ENCODE measurements around the gene FBN1. TPM values are rescaled to one million over a fixed set of nuclear protein-coding genes. Genes with fewer than 3 reads are reported as not detected.

Gene FBN1
- total and polyA plus RNA-seq, 8 donors, result 4.7 to 384 (median 42.6) TPM

GRCh38 chr15:48596415-48596814 lies 49.1 kb downstream of the FBN1 start:
- no peak for TF ChIP-seq POLR2A (IDR thresholded peaks at IDR 0.05)
- TF ChIP-seq POLR2AphosphoS5 (IDR thresholded peaks at IDR 0.05), result no peak
- no peak for TF ChIP-seq CTCF (IDR thresholded peaks at IDR 0.05)
- TF ChIP-seq EP300 (IDR thresholded peaks at IDR 0.05), result no peak
- 66 to 77% (median 74%) methylated on average over 4 of the region's 4 CpGs for WGBS, 5 donors
- H3K27me3 ChIP-seq, result no peaks in the 10 kb centered on the region
- H3K4me1 ChIP-seq, result peaks cover 0 to 10% (median 0%) of the 10 kb centered on the region in 4 donors
- no peak overlapping the region for H3K27ac ChIP-seq
- DNase-seq, result no peak
- no peak overlapping the region for H3K4me3 ChIP-seq
- peaks cover 0 to 20% (median 6%) of the 10 kb centered on the region in 4 donors for H3K36me3 ChIP-seq
- no peaks in the 10 kb centered on the region for H3K9me3 ChIP-seq
- intact Hi-C loops (cut with DNase I; ENCODE audit: low total_unique reads), result no loop called here

- H3K36me3 ChIP-seq, result peaks cover 0 to 20% (median 6%) of the 10 kb centered on the region in 4 donors
- H3K4me3 ChIP-seq, result no peak overlapping the region
- TF ChIP-seq POLR2A (IDR thresholded peaks at IDR 0.05) (no peak), EP300 (IDR thresholded peaks at IDR 0.05) (no peak), POLR2AphosphoS5 (IDR thresholded peaks at IDR 0.05) (no peak), CTCF (IDR thresholded peaks at IDR 0.05) (no peak)
- intact Hi-C loops (cut with DNase I; ENCODE audit: low total_unique reads), result no loop called here
- H3K27ac ChIP-seq, result no peak overlapping the region
- no peak for DNase-seq
- 82 to 95% (median 92%) methylated on average over 5 of the region's 5 CpGs for WGBS, 5 donors
- H3K9me3 ChIP-seq, result no peaks in the 10 kb centered on the region
- H3K4me1 ChIP-seq, result peaks cover 0 to 14% (median under 1%) of the 10 kb centered on the region in 4 donors
- no peaks in the 10 kb centered on the region for H3K27me3 ChIP-seq
Observed at GRCh38 chr15:48595981-48596380, 49.5 kb downstream of the FBN1 start.

- intact Hi-C loops (cut with DNase I; ENCODE audit: low total_unique reads), result no loop called here
- WGBS, 5 donors, result 29 to 84% (median 82%) methylated on average over 1 of the region's 1 CpG
- Histone ChIP-seq H3K4me3 (no peak overlapping the region), H3K4me1 (peaks cover 0 to 27% (median 9%) of the 10 kb centered on the region in 4 donors), H3K9me3 (no peaks in the 10 kb centered on the region), H3K27ac (no peak overlapping the region), H3K27me3 (no peaks in the 10 kb centered on the region), H3K36me3 (peaks cover 0 to 9% (median 2%) of the 10 kb centered on the region in 4 donors)
- DNase-seq, result no peak
- TF ChIP-seq POLR2AphosphoS5 (IDR thresholded peaks at IDR 0.05) (no peak), CTCF (IDR thresholded peaks at IDR 0.05) (no peak), POLR2A (IDR thresholded peaks at IDR 0.05) (no peak), EP300 (IDR thresholded peaks at IDR 0.05) (no peak)
Observed at GRCh38 chr15:48592933-48593332, 52.6 kb downstream of the FBN1 start.

GRCh38 chr15:48592221-48592731 lies 53.2 kb downstream of the FBN1 start:
- H3K27me3 ChIP-seq, result no peaks in the 10 kb centered on the region
- intact Hi-C loops (cut with DNase I; ENCODE audit: low total_unique reads), result no loop called here
- H3K9me3 ChIP-seq, result no peaks in the 10 kb centered on the region
- 13 to 38% (median 24%) methylated on average over 2 of the region's 2 CpGs for WGBS, 5 donors
- H3K4me3 ChIP-seq, result no peak overlapping the region
- H3K27ac ChIP-seq, result no peak overlapping the region
- H3K4me1 ChIP-seq, result peaks cover 0 to 27% (median 9%) of the 10 kb centered on the region in 4 donors
- peaks cover 0 to 6% (median 2%) of the 10 kb centered on the region in 4 donors for H3K36me3 ChIP-seq
- DNase-seq, result peak in 1 of 2 donors; percentile 56
- TF ChIP-seq POLR2AphosphoS5 (IDR thresholded peaks at IDR 0.05) (peak in 1 of 3 donors; percentile 16), POLR2A (IDR thresholded peaks at IDR 0.05) (no peak), CTCF (IDR thresholded peaks at IDR 0.05) (no peak), EP300 (IDR thresholded peaks at IDR 0.05) (no peak)
